GM19395 (cell line): ENCODE results near the gene RBM5.

Source experiments
- ATAC-seq: cut with Tn5 transposase; IDR thresholded peaks from one replicate; pipeline ENCODE4 v1.9.1; 2021; ENCODE audit warnings: mild to moderate bottlenecking, moderate library complexity; ENCODE audit not compliant: unreplicated experiment

The RBM5 gene

GRCh38 chr3:50138266-50139200 is 49.8 kb downstream of the RBM5 start:
- ATAC-seq = no peak

GRCh38 chr3:50139308-50139707 is 50.6 kb downstream of the RBM5 start:
- ATAC-seq = no peak

GRCh38 chr3:50139718-50140423 is 51.2 kb downstream of the RBM5 start:
- ATAC-seq = no peak

- ATAC-seq = no peak
These were observed 52.3 kb downstream of the RBM5 start for GRCh38 chr3:50140990-50141389.

GRCh38 chr3:50146316-50146901 is 57.7 kb downstream of the RBM5 start:
- no peak for ATAC-seq

GRCh38 chr3:50147016-50147415 is 58.3 kb downstream of the RBM5 start:
- no peak for ATAC-seq

- ATAC-seq = no peak
These were observed 58.7 kb downstream of the RBM5 start for GRCh38 chr3:50147447-50147846.

GRCh38 chr3:50147861-50148260 is 59.1 kb downstream of the RBM5 start:
- no peak for ATAC-seq

GRCh38 chr3:50150404-50150750 is 61.7 kb downstream of the RBM5 start:
- ATAC-seq = no peak

- ATAC-seq = no peak
These were observed 62.4 kb downstream of the RBM5 start for GRCh38 chr3:50150863-50151686.

GRCh38 chr3:50151728-50152127 is 63.0 kb downstream of the RBM5 start:
- no peak for ATAC-seq

GRCh38 chr3:50153782-50154475 is 65.2 kb downstream of the RBM5 start:
- ATAC-seq = no peak

GRCh38 chr3:50154476-50154839 is 65.7 kb downstream of the RBM5 start:
- ATAC-seq = peak; percentile 27

GRCh38 chr3:50154840-50155490 is 66.2 kb downstream of the RBM5 start, which contains the start of gene SEMA3F:
Gene SEMA3F (plus strand): TSS chr3:50155324. CDS start chr3:50159623, 4,299 bp downstream.
- peak; percentile 59 for ATAC-seq

- ATAC-seq = no peak
These were observed 66.8 kb downstream of the RBM5 start for GRCh38 chr3:50155491-50155878.

GRCh38 chr3:50155891-50156290 is 67.2 kb downstream of the RBM5 start:
- ATAC-seq = no peak

GRCh38 chr3:50156549-50157493 is 68.1 kb downstream of the RBM5 start:
- no peak for ATAC-seq

- no peak for ATAC-seq
These were observed 69.3 kb downstream of the RBM5 start for GRCh38 chr3:50157827-50158529.
